ENCODE data around the gene CTDSPL.
"Not testable (repeated sequence)": the region's sequence is repeated elsewhere in the genome, so short reads cannot be mapped to it uniquely, and the experiment has no call there.

Gene CTDSPL

DNA sequence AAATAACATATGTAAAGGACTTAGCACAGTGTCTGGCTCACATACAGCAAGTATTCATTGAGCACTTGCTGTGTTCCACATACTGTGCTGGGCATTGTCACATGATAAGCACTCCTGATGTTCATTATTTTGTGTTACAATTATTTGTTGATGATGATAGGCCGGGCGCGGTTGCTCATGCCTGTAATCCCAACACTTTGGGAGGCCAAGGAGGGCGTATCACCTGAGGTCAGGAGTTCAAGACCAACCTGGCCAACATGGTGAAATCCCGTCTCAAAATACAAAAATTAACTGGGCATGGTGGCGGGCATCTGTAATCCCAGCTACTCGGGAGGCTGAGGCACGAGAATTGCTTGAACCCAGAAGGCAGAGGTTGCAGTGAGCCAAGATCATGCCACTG, 110.4 kb downstream of the CTDSPL start:
- DNase-seq, result not testable (repeated sequence)

DNA sequence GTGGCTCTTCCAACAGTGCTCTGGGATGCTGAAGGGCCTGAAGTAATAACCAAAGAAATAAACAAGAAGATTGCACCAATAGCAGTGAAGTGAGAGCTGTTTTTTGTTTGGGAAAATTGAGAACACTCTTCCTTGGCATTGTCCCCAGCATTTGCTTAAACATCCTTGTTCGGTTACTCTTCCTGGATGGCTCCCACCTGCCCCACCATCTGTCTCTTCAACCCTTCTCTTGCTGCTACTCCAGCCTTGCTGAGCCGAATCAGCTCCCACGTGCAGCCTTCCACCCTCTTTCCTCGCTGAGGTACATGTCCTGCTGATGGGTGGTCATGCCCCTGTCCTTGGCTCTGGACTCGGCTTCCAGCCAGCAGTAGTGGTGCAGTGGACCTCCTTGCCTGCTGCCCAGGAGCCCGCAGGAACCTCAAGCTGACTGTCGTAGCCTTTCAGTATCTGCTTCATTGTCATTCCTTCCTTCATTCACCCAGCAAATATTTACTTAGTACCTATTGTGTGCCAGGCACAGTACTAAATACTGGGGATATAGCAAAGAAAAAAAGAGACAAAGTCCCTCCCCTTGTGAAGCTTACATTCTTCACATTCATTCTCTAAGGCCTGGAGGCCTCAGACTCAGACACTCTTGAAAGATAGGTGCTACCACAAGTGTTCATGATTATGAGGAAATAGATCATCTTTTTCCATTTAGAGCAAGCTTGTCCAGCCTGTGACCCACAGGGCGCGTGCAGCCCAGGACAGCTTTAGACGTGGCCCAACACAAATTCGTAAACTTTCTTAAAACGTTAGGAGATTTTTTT, 111.8 kb downstream of the CTDSPL start:
- DNase-seq, result no peak

- DNase-seq, result peak; percentile 81
Measured at GRCh38 chr3:37974121-37975083, 112.7 kb downstream of the CTDSPL start.

GRCh38 chr3:37979541-37980461, 118.1 kb downstream of the CTDSPL start:
- DNase-seq, result no peak

- DNase-seq, result no peak
Measured at GRCh38 chr3:37980462-37981347, 119.0 kb downstream of the CTDSPL start.

GRCh38 chr3:37981348-37981664, 119.6 kb downstream of the CTDSPL start:
- no peak for DNase-seq

DNA sequence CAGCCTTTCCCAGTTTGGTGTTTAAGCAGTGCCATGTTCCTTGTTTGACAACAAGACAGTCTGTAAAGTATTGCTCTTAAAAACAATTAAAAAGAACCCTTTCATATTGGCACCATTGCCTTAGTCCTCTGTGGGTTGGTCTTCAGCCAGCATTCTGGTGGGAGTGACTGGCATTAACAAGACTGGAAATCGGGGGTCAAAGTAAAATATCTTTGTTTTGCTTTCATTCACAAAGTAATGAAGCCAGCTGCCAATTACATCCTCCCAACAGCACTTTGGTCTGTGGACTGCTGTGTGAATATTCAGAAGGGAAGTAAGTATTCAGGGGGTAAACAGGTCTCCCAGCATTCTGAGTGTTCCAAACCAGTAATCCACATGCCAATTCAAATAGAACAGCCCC, 120.7 kb downstream of the CTDSPL start:
- no peak for DNase-seq

DNA sequence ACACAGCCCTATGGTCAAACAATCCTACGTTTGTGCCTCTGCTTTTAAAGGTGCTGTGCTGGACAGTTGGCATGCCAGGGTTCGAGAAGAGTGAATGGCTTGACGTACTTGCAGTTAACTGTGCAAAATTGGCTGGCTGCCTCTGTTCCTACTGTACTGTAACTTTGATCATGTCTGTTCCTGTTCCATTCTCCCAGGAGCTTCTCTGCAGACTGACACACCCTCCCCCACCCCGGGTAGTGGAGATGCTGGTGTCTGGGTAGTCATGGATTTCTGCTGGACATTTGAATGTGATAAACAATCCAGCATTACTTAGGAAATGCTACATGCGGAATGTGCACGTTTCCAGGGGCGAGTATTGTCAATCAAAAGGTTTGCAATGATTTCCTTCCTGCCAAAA, 122.4 kb downstream of the CTDSPL start:
- DNase-seq, result no peak

DNA sequence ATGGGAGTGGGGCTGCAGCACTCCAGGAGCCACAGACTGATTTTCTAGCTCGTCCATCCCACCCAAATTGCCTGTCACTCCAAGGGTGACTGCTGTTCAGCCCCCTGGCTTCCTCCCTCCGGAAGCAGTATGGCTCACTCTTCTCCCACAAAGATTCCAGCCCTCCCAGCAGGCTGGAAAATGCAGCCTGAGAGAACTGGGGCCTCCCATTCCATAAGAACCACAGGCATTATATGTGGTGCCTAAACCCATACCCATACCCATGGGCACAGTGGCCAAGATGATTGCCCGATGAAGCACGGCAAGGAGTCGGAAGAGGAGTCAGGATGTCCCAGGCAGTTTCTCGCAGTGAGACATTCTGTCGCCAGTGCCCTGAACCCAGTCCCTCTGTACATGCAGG, 122.9 kb downstream of the CTDSPL start:
- no peak for DNase-seq

DNA sequence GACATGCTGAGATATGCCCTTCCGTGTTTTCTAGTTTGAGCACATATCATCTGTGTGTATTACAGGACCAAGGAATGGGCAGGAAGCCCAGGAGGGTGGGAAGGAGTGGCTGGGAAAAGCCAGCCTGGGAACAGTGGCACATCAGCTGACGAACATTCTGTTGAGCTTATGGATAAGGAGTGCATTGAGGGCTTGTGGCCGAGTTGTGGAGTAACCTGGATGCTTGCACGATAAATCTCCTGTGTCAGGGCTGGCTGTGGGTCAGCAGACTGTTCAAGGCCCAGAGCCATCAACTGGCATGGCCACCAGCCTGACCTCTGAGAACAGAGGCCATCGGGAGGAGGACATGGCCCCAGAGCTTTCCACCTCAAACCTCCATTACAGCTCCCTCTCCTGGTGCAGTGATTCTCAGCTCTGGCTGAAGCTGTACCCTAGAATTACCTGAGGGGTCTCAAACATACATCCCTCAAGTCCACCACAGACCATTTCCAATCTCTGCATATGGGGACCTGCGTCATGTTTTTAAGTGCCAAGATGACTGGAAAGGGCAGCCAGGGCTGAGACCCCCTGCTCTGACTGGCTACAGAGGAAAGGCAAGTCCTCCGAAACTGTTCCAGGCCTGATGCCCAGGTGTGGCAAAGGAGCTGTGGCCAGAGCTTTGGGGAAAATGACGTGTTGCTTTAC, 124.1 kb downstream of the CTDSPL start:
- no peak for DNase-seq

- no peak for DNase-seq
Measured at GRCh38 chr3:37986479-37987314, 125.0 kb downstream of the CTDSPL start.

- no peak for DNase-seq
Measured at GRCh38 chr3:37987315-37987697, 125.6 kb downstream of the CTDSPL start.

DNA sequence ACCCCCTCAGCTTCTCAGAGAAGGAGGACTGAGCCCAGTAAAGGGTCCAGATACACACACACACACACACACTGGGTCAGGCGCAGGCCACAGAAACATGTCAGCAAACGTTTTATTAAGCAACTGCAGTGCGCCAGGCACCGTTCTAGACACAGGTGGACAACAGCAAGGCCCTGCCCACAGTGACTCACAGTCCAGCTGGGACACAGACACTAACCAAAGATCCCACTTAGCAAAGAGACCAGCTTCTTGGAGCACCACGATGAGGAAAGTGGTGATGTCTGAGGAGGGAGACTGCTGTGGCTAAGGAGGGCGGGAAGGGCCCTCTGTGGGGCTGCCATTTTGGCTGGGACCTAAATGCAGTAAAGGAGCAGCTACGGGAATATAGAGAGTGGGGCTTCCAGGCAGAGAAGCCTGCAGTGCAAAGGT, 126.1 kb downstream of the CTDSPL start:
- no peak for DNase-seq

DNA sequence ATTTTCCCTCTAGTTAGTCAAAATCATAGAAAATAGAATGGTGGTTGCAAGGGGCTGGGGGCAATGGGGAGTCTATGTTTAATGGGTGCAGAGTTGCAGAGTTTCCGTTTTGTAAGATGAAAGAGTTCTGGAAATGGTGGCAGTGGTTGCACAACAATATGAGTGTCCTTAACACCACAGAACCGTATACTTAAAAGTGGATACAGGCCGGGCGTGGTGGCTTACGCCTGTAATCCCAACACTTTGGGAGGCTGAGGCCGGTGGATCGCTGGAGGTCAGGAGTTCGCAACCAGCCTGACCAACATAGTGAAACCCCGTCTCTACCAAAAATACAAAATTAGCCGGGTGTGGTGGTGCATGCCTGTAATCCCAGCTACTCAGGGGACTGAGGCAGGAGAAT, 126.7 kb downstream of the CTDSPL start:
- DNase-seq, result not testable (repeated sequence)

GRCh38 chr3:37988931-37989525, 127.3 kb downstream of the CTDSPL start:
- no peak for DNase-seq

- DNase-seq, result no peak
Measured at GRCh38 chr3:37989821-37990480, 128.3 kb downstream of the CTDSPL start.

GRCh38 chr3:37990527-37990926, 128.8 kb downstream of the CTDSPL start, which contains the start of gene VILL:
Gene VILL, plus strand, starts transcription at chr3:37990786. Its CDS starts 2,887 bp downstream, at chr3:37993673.
- no peak for DNase-seq

DNA sequence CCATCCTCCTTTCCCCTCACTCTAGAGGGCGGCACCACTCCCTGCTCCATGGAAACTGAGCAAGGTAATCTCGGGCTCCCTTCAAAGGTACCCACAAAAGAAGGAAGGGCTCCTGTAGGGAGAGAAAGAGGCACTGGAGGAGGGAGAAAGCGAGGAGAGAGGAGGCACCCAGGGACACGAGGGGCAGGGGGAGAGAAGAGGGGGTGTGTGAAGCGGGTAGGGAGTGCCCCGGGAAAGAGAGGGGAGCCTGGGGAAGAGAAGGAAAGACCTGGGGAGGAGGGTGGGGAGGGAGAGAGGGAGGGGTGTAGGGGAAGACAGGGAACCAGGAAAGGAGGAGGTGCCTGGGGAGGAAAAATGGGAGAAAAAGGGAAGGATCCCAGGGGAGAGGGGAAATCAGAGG, 129.4 kb downstream of the CTDSPL start:
- DNase-seq, result no peak

- DNase-seq, result no peak
Measured at GRCh38 chr3:37991823-37992222, 130.1 kb downstream of the CTDSPL start.

Data from stimulated activated CD8-positive, alpha-beta memory T cell treated with anti-CD3 and anti-CD28 coated beads, Interleukin-4, amount 100 ng/mL, for 48 hours (primary cell).